ENCODE data around the gene ACSS3.

- no peak for TF ChIP-seq MAX (IDR thresholded peaks at IDR 0.05; ENCODE audit: low read depth, low read length)
- no peak for TF ChIP-seq CTCF (IDR thresholded peaks at IDR 0.05 in 2 of 3, conservative IDR thresholded peaks at IDR 0.05 in 1 of 3; ENCODE audit: control insufficient read depth in 2 of 3, extremely low read depth in 1 of 3, insufficient read depth in 1 of 3, low read depth in 3 of 3, low read length in 3 of 3)
- TF ChIP-seq BRCA1 (IDR thresholded peaks at IDR 0.05; ENCODE audit: low read depth, low read length) = no peak
- TF ChIP-seq POLR2A (IDR thresholded peaks at IDR 0.05; ENCODE audit: low read depth, low read length) = no peak
- no peak for TF ChIP-seq RB1 (IDR thresholded peaks at IDR 0.05; ENCODE audit: borderline replicate concordance)
Observed at GRCh38 chr12:81245458-81245857, 167.6 kb downstream of the ACSS3 start.
